Measurements from ENCODE around the gene CNNM4. TPM values are rescaled to one million over a fixed set of nuclear protein-coding genes. Genes with fewer than 3 reads are reported as not detected.
A peak's percentile ranks its signal among the peaks of the same experiment; 100 is the strongest.

The CNNM4 gene
- total and polyA plus RNA-seq, 10 donors = 1.5 to 14.4 (median 7.8) TPM

DNA sequence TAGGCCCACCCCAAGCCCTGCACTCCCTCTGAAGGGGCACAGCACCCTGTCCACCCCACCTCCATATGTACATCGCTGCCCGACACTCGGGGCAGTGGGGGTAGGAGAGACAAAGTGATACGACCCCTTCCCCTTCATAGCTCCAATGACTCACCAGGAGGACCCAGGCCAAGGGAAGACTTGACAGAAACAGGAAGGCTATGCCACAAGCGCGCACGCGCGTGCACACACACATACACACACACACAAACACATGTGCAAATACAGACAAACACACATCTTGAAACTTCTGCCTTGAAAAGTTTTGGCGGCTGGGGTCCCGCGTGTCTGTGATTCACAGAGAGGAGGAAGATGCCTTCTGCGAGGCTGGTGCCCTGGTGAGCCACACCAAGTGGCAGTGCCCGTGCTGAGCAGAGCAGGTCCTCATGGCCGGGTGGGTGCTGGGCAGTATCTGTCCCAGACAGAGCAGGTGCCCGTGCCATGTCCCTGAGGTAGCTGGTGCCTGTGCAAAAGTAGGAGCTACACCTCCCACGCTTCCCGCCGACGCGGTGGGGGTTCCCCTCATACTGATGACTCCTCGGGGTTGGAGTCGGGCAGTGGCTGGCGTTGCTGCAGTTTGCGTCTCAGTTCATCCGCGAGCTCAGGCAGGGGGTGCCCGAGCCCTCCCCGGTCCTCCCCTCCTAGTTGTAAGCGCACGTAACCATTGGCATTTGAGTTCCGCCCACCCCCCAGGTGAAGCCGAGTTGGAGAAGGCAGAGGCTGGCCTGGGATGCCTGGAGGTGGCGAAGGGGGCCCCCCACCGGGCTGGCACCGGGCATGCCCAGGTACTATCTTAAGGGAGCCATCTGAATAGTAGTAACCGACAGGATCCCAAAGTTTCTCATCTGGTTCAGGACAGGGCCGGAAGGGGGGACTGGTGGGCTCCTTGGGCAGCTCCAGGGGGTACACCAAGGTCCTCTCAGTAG, 99.6 kb downstream of the CNNM4 start:
- Histone ChIP-seq H3K9me3 (no peaks in the 10 kb centered on the region), H3K27me3 (replicated peaks in 1 of 7) (peaks cover 0 to 10% (median 0%) of the 10 kb centered on the region in 7 donors), H3K27ac (peak overlapping the region in 7 of 8 donors; percentile 64 to 95 (median 89)), H3K4me3 (no peak overlapping the region), H3K36me3 (peaks cover 0 to 55% (median 42%) of the 10 kb centered on the region in 6 donors), H3K4me1 (peaks cover 37 to 95% (median 86%) of the 10 kb centered on the region in 6 donors)
- DNase-seq = peak; percentile 80
- 66 to 79% (median 70%) methylated on average over 32 to 38 of the region's 38 CpGs for WGBS, 5 donors
- peak in 2 of 3 donors; percentile 65 to 71 for TF ChIP-seq POLR2AphosphoS5 (IDR thresholded peaks at IDR 0.05)
- no peak for TF ChIP-seq POLR2A (IDR thresholded peaks at IDR 0.05)
- intact Hi-C loops (cut with DNase I; ENCODE audit: low total_unique reads) = no loop called here

DNA sequence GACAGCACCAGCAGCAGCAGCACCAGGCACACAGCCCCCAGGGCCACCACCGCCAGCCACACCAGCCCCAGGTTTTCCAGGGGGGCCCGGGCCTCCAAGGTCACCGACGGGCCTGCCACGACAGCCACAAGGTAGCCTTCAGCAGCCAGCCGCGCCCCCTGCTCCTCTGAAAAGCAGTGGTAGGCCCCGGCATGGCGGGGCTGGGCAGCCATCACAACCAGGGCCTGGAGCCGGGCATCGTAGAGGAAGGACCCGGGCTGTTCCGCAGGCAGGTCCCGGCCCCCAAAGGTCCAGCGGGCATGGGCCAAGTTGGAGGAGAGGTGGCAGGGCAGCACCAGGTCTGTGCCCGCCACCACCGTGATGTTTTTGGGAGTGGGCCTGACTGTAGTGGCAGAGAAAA, 100.4 kb downstream of the CNNM4 start:
- Histone ChIP-seq H3K4me1 (peaks cover 35 to 96% (median 91%) of the 10 kb centered on the region in 6 donors), H3K4me3 (no peak overlapping the region), H3K27me3 (replicated peaks in 1 of 7) (peaks cover 0 to 11% (median 0%) of the 10 kb centered on the region in 7 donors), H3K36me3 (peaks cover 0 to 62% (median 48%) of the 10 kb centered on the region in 6 donors), H3K9me3 (no peaks in the 10 kb centered on the region), H3K27ac (peak overlapping the region in 6 of 8 donors; percentile 13 to 95 (median 78))
- TF ChIP-seq, protein P1, sequence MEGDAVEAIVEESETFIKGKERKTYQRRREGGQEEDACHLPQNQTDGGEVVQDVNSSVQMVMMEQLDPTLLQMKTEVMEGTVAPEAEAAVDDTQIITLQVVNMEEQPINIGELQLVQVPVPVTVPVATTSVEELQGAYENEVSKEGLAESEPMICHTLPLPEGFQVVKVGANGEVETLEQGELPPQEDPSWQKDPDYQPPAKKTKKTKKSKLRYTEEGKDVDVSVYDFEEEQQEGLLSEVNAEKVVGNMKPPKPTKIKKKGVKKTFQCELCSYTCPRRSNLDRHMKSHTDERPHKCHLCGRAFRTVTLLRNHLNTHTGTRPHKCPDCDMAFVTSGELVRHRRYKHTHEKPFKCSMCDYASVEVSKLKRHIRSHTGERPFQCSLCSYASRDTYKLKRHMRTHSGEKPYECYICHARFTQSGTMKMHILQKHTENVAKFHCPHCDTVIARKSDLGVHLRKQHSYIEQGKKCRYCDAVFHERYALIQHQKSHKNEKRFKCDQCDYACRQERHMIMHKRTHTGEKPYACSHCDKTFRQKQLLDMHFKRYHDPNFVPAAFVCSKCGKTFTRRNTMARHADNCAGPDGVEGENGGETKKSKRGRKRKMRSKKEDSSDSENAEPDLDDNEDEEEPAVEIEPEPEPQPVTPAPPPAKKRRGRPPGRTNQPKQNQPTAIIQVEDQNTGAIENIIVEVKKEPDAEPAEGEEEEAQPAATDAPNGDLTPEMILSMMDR (IDR thresholded peaks at IDR 0.05 in 8 of 11, conservative IDR thresholded peaks at IDR 0.05 in 3 of 11) = no peak
- no peak for TF ChIP-seq POLR2AphosphoS5 (IDR thresholded peaks at IDR 0.05)
- TF ChIP-seq POLR2A (IDR thresholded peaks at IDR 0.05) = no peak
- DNase-seq = peak; percentile 81
- intact Hi-C loops (cut with DNase I; ENCODE audit: low total_unique reads) = no loop called here
- 78 to 96% (median 87%) methylated on average over 5 to 17 of the region's 17 CpGs for WGBS, 5 donors

Small RNA genes within 50 kb of the gene (microRNA-seq; reads per million reads assigned to microRNA genes)
- 1.1 to 3.9 (median 2.2) reads per million in 3 donors for gene MIR3127

Small RNA genes within 50 kb of the gene (small RNA-seq; reads per million reads assigned to genes)
- 0.83 to 1.7 (median 1.2) reads per million in 4 donors for gene MIR3127

Other genes starting within 250 kb of the CNNM4 start
- 100 to 1,000 TPM in 1 of 7 donors, 10 to 100 TPM in 6; 41.2 to 121 (median 52.8) TPM for gene ARID5A, start 224.2 kb upstream of the CNNM4 start, total RNA-seq
- 10 to 100 TPM; 30.8 to 37.2 (median 35.4) TPM for gene ARID5A, start 224.2 kb upstream of the CNNM4 start, polyA plus RNA-seq
- gene KANSL3, start 122.6 kb upstream of the CNNM4 start, total RNA-seq = 10 to 100 TPM; 45.2 to 59.6 (median 51.1) TPM
- 10 to 100 TPM; 10.3 to 16.9 (median 15.3) TPM for gene KANSL3, start 122.6 kb upstream of the CNNM4 start, polyA plus RNA-seq
- under 1 TPM in 5 of 7 donors, not detected in 2; 0.09 to 0.23 (median 0.13) TPM for gene FER1L5, start 118.1 kb upstream of the CNNM4 start, total RNA-seq
- under 1 TPM in 2 of 3 donors, not detected in 1; 0.02 to 0.06 TPM for gene FER1L5, start 118.1 kb upstream of the CNNM4 start, polyA plus RNA-seq
- gene LMAN2L, start 20.8 kb upstream of the CNNM4 start, total RNA-seq = 10 to 100 TPM in 4 of 7 donors, 1 to 10 TPM in 3; 8.7 to 15.4 (median 10.8) TPM
- 1 to 10 TPM; 5.8 to 7.1 (median 7.1) TPM for gene LMAN2L, start 20.8 kb upstream of the CNNM4 start, polyA plus RNA-seq
- 10 to 100 TPM; 20.7 to 37.8 (median 25.6) TPM for gene CNNM3, start 55.4 kb downstream of the CNNM4 start, total RNA-seq
- gene CNNM3, start 55.4 kb downstream of the CNNM4 start, polyA plus RNA-seq = 1 to 10 TPM; 3.7 to 7.8 (median 3.7) TPM
- gene ANKRD23, start 83.1 kb downstream of the CNNM4 start, total RNA-seq = 10 to 100 TPM in 3 of 7 donors, 1 to 10 TPM in 4; 4.6 to 19.8 (median 9.3) TPM
- 1 to 10 TPM; 2.4 to 4.9 (median 3.9) TPM for gene ANKRD23, start 83.1 kb downstream of the CNNM4 start, polyA plus RNA-seq
- 10 to 100 TPM; 13.6 to 32.2 (median 22.5) TPM for gene ANKRD39, start 97.1 kb downstream of the CNNM4 start, total RNA-seq
- gene ANKRD39, start 97.1 kb downstream of the CNNM4 start, polyA plus RNA-seq = 10 to 100 TPM; 13.7 to 17.7 (median 15.8) TPM
- 100 to 1,000 TPM in 2 of 7 donors, 10 to 100 TPM in 5; 59.7 to 205 (median 70.3) TPM for gene SEMA4C, start 109.2 kb downstream of the CNNM4 start, total RNA-seq
- gene SEMA4C, start 109.2 kb downstream of the CNNM4 start, polyA plus RNA-seq = 10 to 100 TPM in 2 of 3 donors, 1 to 10 TPM in 1; 6.1 to 37.2 (median 16.5) TPM
- 10 to 100 TPM in 2 of 7 donors, 1 to 10 TPM in 4, not detected in 1; 3.8 to 27.4 (median 8.9) TPM for gene FAM178B, start 225.7 kb downstream of the CNNM4 start, total RNA-seq
- gene FAM178B, start 225.7 kb downstream of the CNNM4 start, polyA plus RNA-seq = 1 to 10 TPM; 1.5 to 7.3 (median 4.2) TPM